ENCODE results near the gene ERAL1. TPM values are rescaled to one million over a fixed set of nuclear protein-coding genes. Genes with fewer than 3 reads are reported as not detected.
A peak's percentile ranks its signal among the peaks of the same experiment; 100 is the strongest.

Gene ERAL1
- total and polyA plus RNA-seq, 2 experiments from 2014 or later: 77.1 to 121 TPM

- ATAC-seq: no peak
- peak overlapping the region; percentile 73 for H3K4me2 ChIP-seq
- peak overlapping the region; percentile 74 for H3K4me3 ChIP-seq
These were observed 42.0 kb upstream of the ERAL1 start for GRCh38 chr17:28812748-28813377.

More at GRCh38 chr17:28812748-28813377, 42.0 kb upstream of the ERAL1 start:
- H3K27me3 Mint-ChIP-seq (ENCODE audit: insufficient read depth, low read depth, poor library complexity): peaks cover 7% of the 10 kb centered on the region
- Histone ChIP-seq H3F3A (replicated peaks; ENCODE audit: low read depth) (peaks cover 10% of the 10 kb centered on the region; the same call in 1 of the 2 replicates), H3K36me3 (ENCODE audit: insufficient read depth) (no peaks in the 10 kb centered on the region), H4K20me1 (replicated peaks; ENCODE audit: insufficient read depth) (no peaks in the 10 kb centered on the region; the same call in 1 of the 2 replicates), H3K9me2 (ENCODE audit: insufficient read depth) (no peaks in the 10 kb centered on the region), H3K27ac (ENCODE audit: low read depth) (peak overlapping the region; percentile 97), H3K4me1 (ENCODE audit: insufficient read depth) (peaks cover 29% of the 10 kb centered on the region), H3K27me3 (ENCODE audit: insufficient read depth) (no peaks in the 10 kb centered on the region), H3K79me2 (replicated peaks; ENCODE audit: insufficient read depth) (peaks cover 83% of the 10 kb centered on the region), H2AFZ (no peak overlapping the region)
- H3K27ac Mint-ChIP-seq: peak overlapping the region; percentile 94
- no peaks in the 10 kb centered on the region for H3K36me3 Mint-ChIP-seq (ENCODE audit: low read depth)
- TF ChIP-seq ZNF331 (CRISPR knock-in tag; IDR thresholded peaks at IDR 0.05; ENCODE audit: low read depth) (no peak), ZNF114 (CRISPR knock-in tag; IDR thresholded peaks at IDR 0.05) (no peak), EZH2 (IDR thresholded peaks at IDR 0.05; ENCODE audit: low read depth, unreplicated experiment) (no peak), ETS1 (IDR thresholded peaks at IDR 0.05) (no peak), CREB1 (CRISPR knock-in tag; IDR thresholded peaks at IDR 0.05; ENCODE audit: low read depth) (no peak), ZNF462 (CRISPR knock-in tag; IDR thresholded peaks at IDR 0.05) (no peak), EZH2phosphoT487 (IDR thresholded peaks at IDR 0.05; ENCODE audit: unreplicated experiment) (no peak), POLR2AphosphoS5 (IDR thresholded peaks at IDR 0.05; ENCODE audit: low read depth) (no peak), STAT1 (IDR thresholded peaks at IDR 0.05; ENCODE audit: unreplicated experiment) (no peak), REST (IDR thresholded peaks at IDR 0.05; ENCODE audit: unreplicated experiment) (no peak), JUNB (IDR thresholded peaks at IDR 0.05; ENCODE audit: unreplicated experiment) (no peak), NANOG (IDR thresholded peaks at IDR 0.05; ENCODE audit: borderline replicate concordance) (no peak)
- TF ChIP-seq, protein P1, sequence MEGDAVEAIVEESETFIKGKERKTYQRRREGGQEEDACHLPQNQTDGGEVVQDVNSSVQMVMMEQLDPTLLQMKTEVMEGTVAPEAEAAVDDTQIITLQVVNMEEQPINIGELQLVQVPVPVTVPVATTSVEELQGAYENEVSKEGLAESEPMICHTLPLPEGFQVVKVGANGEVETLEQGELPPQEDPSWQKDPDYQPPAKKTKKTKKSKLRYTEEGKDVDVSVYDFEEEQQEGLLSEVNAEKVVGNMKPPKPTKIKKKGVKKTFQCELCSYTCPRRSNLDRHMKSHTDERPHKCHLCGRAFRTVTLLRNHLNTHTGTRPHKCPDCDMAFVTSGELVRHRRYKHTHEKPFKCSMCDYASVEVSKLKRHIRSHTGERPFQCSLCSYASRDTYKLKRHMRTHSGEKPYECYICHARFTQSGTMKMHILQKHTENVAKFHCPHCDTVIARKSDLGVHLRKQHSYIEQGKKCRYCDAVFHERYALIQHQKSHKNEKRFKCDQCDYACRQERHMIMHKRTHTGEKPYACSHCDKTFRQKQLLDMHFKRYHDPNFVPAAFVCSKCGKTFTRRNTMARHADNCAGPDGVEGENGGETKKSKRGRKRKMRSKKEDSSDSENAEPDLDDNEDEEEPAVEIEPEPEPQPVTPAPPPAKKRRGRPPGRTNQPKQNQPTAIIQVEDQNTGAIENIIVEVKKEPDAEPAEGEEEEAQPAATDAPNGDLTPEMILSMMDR (conservative IDR thresholded peaks at IDR 0.05; ENCODE audit: low read depth in 2 of 2): no peak
- peaks cover 36% of the 10 kb centered on the region for H3K4me1 Mint-ChIP-seq
- no peak for DNase-seq (ENCODE audit: low spot score)
- H3K4me3 Mint-ChIP-seq: peak overlapping the region; percentile 88
- no peaks in the 10 kb centered on the region; the same call in 2 of the 3 replicates for H3K9me3 Mint-ChIP-seq

Measured in GM23338 (cell line).